Parathyroid adenoma (tissue), 2 donors: ENCODE results near the gene OSBPL8.
"Not testable (repeated sequence)": the region's sequence is repeated elsewhere in the genome, so short reads cannot be mapped to it uniquely, and the experiment has no call there.

ENCODE experiments used
- H2AFZ ChIP-seq: fragments of 300-600 bp; sonication (generic); one replicate; pipeline ENCODE4 v1.7.0; 2017; ENCODE audit warnings: antibody characterized with exemption, mild to moderate bottlenecking
- H3K27ac ChIP-seq: fragments of 300-600 bp; sonication (generic); one replicate; pipeline ENCODE4 v1.7.0; 2017
- H3K27me3 ChIP-seq: fragments of 300-600 bp; sonication (generic); one replicate; pipeline ENCODE4 v1.7.0; 2017; ENCODE audit warnings: low read length; ENCODE audit not compliant: control insufficient read depth, insufficient read depth
- H3K36me3 ChIP-seq: fragments of 300-600 bp; sonication (generic); one replicate; pipeline ENCODE4 v1.7.0; 2017; ENCODE audit warnings: low read length; ENCODE audit not compliant: control insufficient read depth, insufficient read depth
- H3K4me1 ChIP-seq: fragments of 300-600 bp; sonication (generic); one replicate; pipeline ENCODE4 v1.7.0; 2017; ENCODE audit warnings: control low read depth
- H3K4me2 ChIP-seq: fragments of 300-600 bp; sonication (generic); one replicate; pipeline ENCODE4 v1.7.0; 2017; ENCODE audit warnings: low read length
- H3K4me3 ChIP-seq: fragments of 300-600 bp; sonication (generic); one replicate; pipeline ENCODE4 v1.7.0; 2017; ENCODE audit warnings: low read depth, low read length
- H3K79me2 ChIP-seq: fragments of 300-600 bp; sonication (generic); one replicate; pipeline ENCODE4 v1.7.0; 2017; ENCODE audit warnings: control low read depth
- H3K9ac ChIP-seq: fragments of 300-600 bp; sonication (generic); one replicate; pipeline ENCODE4 v1.7.0; 2017; ENCODE audit warnings: mild to moderate bottlenecking
- H3K9me3 ChIP-seq: fragments of 300-600 bp; sonication (generic); one replicate; pipeline ENCODE4 v1.7.0; 2017; ENCODE audit warnings: low read length; ENCODE audit not compliant: control insufficient read depth
- CTCF ChIP-seq: fragments of 300-600 bp; sonication (generic); IDR thresholded peaks from one replicate; pipeline ENCODE4 v1.7.0; 2017; ENCODE audit warnings: antibody characterized with exemption, mild to moderate bottlenecking
- donor health status: primary hyperparathyroidism.

The OSBPL8 gene

GRCh38 chr12:76329606-76330005 lies 230.0 kb downstream of the OSBPL8 start:
- H3K27me3 ChIP-seq, result no peaks in the 10 kb centered on the region
- H3K79me2 ChIP-seq, result no peaks in the 10 kb centered on the region
- H3K9me3 ChIP-seq, result no peaks in the 10 kb centered on the region
- no peak overlapping the region for H3K9ac ChIP-seq
- no peaks in the 10 kb centered on the region for H3K36me3 ChIP-seq
- no peak overlapping the region for H3K4me3 ChIP-seq
- H3K4me1 ChIP-seq, result no peaks in the 10 kb centered on the region
- no peak overlapping the region for H2AFZ ChIP-seq
- no peak overlapping the region for H3K4me2 ChIP-seq
- TF ChIP-seq CTCF, result no peak
- no peak overlapping the region for H3K27ac ChIP-seq

GRCh38 chr12:76329159-76329558 lies 230.4 kb downstream of the OSBPL8 start:
- TF ChIP-seq CTCF, result no peak

GRCh38 chr12:76319595-76320319 lies 239.8 kb downstream of the OSBPL8 start:
- not testable (repeated sequence) for H3K27me3 ChIP-seq, H3K4me1 ChIP-seq, H3K79me2 ChIP-seq, H3K4me2 ChIP-seq, H3K9ac ChIP-seq, H3K9me3 ChIP-seq, H3K27ac ChIP-seq, H3K36me3 ChIP-seq, H3K4me3 ChIP-seq
- peak overlapping the region; percentile 87 for H2AFZ ChIP-seq

More at GRCh38 chr12:76329159-76329558, 230.4 kb downstream of the OSBPL8 start:
- Histone ChIP-seq H3K9me3 (no peaks in the 10 kb centered on the region), H3K27ac (no peak overlapping the region), H3K4me3 (no peak overlapping the region), H2AFZ (no peak overlapping the region), H3K27me3 (no peaks in the 10 kb centered on the region), H3K79me2 (no peaks in the 10 kb centered on the region), H3K9ac (no peak overlapping the region), H3K4me2 (no peak overlapping the region), H3K36me3 (no peaks in the 10 kb centered on the region), H3K4me1 (no peaks in the 10 kb centered on the region)

- TF ChIP-seq CTCF, result no peak
- H3K4me1 ChIP-seq, result no peaks in the 10 kb centered on the region
- H3K4me2 ChIP-seq, result no peak overlapping the region
- H3K9ac ChIP-seq, result no peak overlapping the region
- no peak overlapping the region for H3K27ac ChIP-seq
- no peaks in the 10 kb centered on the region for H3K36me3 ChIP-seq
- H3K27me3 ChIP-seq, result no peaks in the 10 kb centered on the region
- no peak overlapping the region for H3K4me3 ChIP-seq
- H3K79me2 ChIP-seq, result no peaks in the 10 kb centered on the region
- peak overlapping the region; percentile 14 for H2AFZ ChIP-seq
- H3K9me3 ChIP-seq, result no peaks in the 10 kb centered on the region
These were observed 240.6 kb downstream of the OSBPL8 start for GRCh38 chr12:76318773-76319594.

GRCh38 chr12:76317976-76318375 lies 241.6 kb downstream of the OSBPL8 start:
- H3K36me3 ChIP-seq, result no peaks in the 10 kb centered on the region
- H2AFZ ChIP-seq, result peak overlapping the region; percentile 3
- H3K27me3 ChIP-seq, result no peaks in the 10 kb centered on the region
- H3K27ac ChIP-seq, result no peak overlapping the region
- no peaks in the 10 kb centered on the region for H3K79me2 ChIP-seq
- no peak overlapping the region for H3K4me3 ChIP-seq
- H3K9me3 ChIP-seq, result no peaks in the 10 kb centered on the region
- H3K9ac ChIP-seq, result no peak overlapping the region
- no peaks in the 10 kb centered on the region for H3K4me1 ChIP-seq
- no peak for TF ChIP-seq CTCF
- no peak overlapping the region for H3K4me2 ChIP-seq
